GM18526 (cell line): Measurements from ENCODE around the gene ZP4.

Experiments used
- POLR2A ChIP-seq: IDR thresholded peaks from 3 replicates; pipeline ENCODE4 v1.6.1; 2011; ENCODE audit not compliant: insufficient read length; ENCODE audit errors: extremely low read depth

Gene ZP4

GRCh38 chr1:237890822-237891221 is at the start of gene ZP4:
Gene ZP4, minus strand, starts transcription at chr1:237890922. Its CDS starts 287 bp downstream, at chr1:237890635.
- TF ChIP-seq POLR2A: no peak

- TF ChIP-seq POLR2A: no peak
Observed at GRCh38 chr1:237938553-237938952, 47.8 kb upstream of the ZP4 start.

- no peak for TF ChIP-seq POLR2A
Observed at GRCh38 chr1:237938068-237938467, 47.3 kb upstream of the ZP4 start.

- TF ChIP-seq POLR2A: no peak
Observed at GRCh38 chr1:237932816-237933215, 42.1 kb upstream of the ZP4 start.

GRCh38 chr1:237931581-237931980 is 40.9 kb upstream of the ZP4 start:
- TF ChIP-seq POLR2A: no peak

- no peak for TF ChIP-seq POLR2A
Observed at GRCh38 chr1:237927198-237927597, 36.5 kb upstream of the ZP4 start.

GRCh38 chr1:237921306-237921705 is 30.6 kb upstream of the ZP4 start:
- no peak for TF ChIP-seq POLR2A

GRCh38 chr1:237913345-237913744 is 22.6 kb upstream of the ZP4 start:
- no peak for TF ChIP-seq POLR2A

- TF ChIP-seq POLR2A: no peak
Observed at GRCh38 chr1:237911911-237912310, 21.2 kb upstream of the ZP4 start.

- TF ChIP-seq POLR2A: no peak
Observed at GRCh38 chr1:237910834-237911233, 20.1 kb upstream of the ZP4 start.

- TF ChIP-seq POLR2A: no peak
Observed at GRCh38 chr1:237903961-237904360, 13.2 kb upstream of the ZP4 start.

- TF ChIP-seq POLR2A: no peak
Observed at GRCh38 chr1:237902960-237903743, 12.4 kb upstream of the ZP4 start.

- TF ChIP-seq POLR2A: no peak
Observed at GRCh38 chr1:237901299-237901934, 10.7 kb upstream of the ZP4 start.

GRCh38 chr1:237895630-237896029 is 4.9 kb upstream of the ZP4 start:
- TF ChIP-seq POLR2A: no peak

GRCh38 chr1:237894131-237894530 is 3.4 kb upstream of the ZP4 start:
- no peak for TF ChIP-seq POLR2A

GRCh38 chr1:237891979-237892378 is 1.3 kb upstream of the ZP4 start:
- no peak for TF ChIP-seq POLR2A

GRCh38 chr1:237891266-237891665 is 544 bp upstream of the ZP4 start:
- TF ChIP-seq POLR2A: no peak
